Endodermal cell (in vitro differentiated cells): ENCODE measurements around the gene TXLNA. TPM values are rescaled to one million over a fixed set of nuclear protein-coding genes. Genes with fewer than 3 reads are reported as not detected.
A peak's percentile ranks its signal among the peaks of the same experiment; 100 is the strongest.

Experiments used
- DNase-seq: peaks from one replicate; pipeline ENCODE4 v3.0.0-alpha.2; 2017
- H3K27ac ChIP-seq: 2 replicates; pipeline ENCODE4 v1.5.1; 2013; ENCODE audit warnings: mild to moderate bottlenecking, low read depth, low read length, moderate library complexity
- H3K27me3 ChIP-seq: 2 replicates; pipeline ENCODE4 v1.6.1; 2013; ENCODE audit warnings: mild to moderate bottlenecking, low read length, moderate library complexity; ENCODE audit not compliant: insufficient read depth, control insufficient read depth, poor library complexity, severe bottlenecking
- H3K36me3 ChIP-seq: 2 replicates; pipeline ENCODE4 v1.7.0; 2013; ENCODE audit warnings: mild to moderate bottlenecking, low read length, moderate library complexity; ENCODE audit not compliant: control insufficient read depth, insufficient read depth
- H3K4me1 ChIP-seq: one replicate; pipeline ENCODE4 v1.7.0; 2013; ENCODE audit warnings: low read length; ENCODE audit not compliant: control insufficient read depth, insufficient read depth
- H3K4me3 ChIP-seq: 2 replicates; pipeline ENCODE4 v1.5.1; 2013; ENCODE audit warnings: mild to moderate bottlenecking, low read length, moderate library complexity
- H3K9ac ChIP-seq: 2 replicates; pipeline ENCODE4 v1.6.1; 2013; ENCODE audit warnings: mild to moderate bottlenecking, low read length, moderate library complexity; ENCODE audit not compliant: poor library complexity, severe bottlenecking; ENCODE audit errors: extremely low read depth
- H3K9me3 ChIP-seq: 2 replicates; pipeline ENCODE4 v1.6.1; 2013; ENCODE audit warnings: mild to moderate bottlenecking, low read length, moderate library complexity; ENCODE audit not compliant: control insufficient read depth
- H3K27ac Mint-ChIP-seq: 2 replicates; pipeline ENCODE4 v1.8.0; 2020; ENCODE audit warnings: mixed read lengths
- H3K27me3 Mint-ChIP-seq: 2 replicates; pipeline ENCODE4 v1.8.0; 2021; ENCODE audit warnings: mild to moderate bottlenecking, mixed read lengths; ENCODE audit not compliant: insufficient read depth
- H3K36me3 Mint-ChIP-seq: 2 replicates; pipeline ENCODE4 v1.8.0; 2020; ENCODE audit warnings: low read depth, mixed read lengths
- H3K4me1 Mint-ChIP-seq: 2 replicates; pipeline ENCODE4 v1.8.0; 2020; ENCODE audit warnings: mixed read lengths
- H3K4me3 Mint-ChIP-seq: 2 replicates; pipeline ENCODE4 v1.8.0; 2020; ENCODE audit warnings: mild to moderate bottlenecking, moderate library complexity, mixed read lengths
- H3K9me3 Mint-ChIP-seq: 2 replicates; pipeline ENCODE4 v1.8.0; 2020; ENCODE audit warnings: mild to moderate bottlenecking, mixed read lengths
- WGBS, 2 experiments: methylation state at CpG; one replicate each; pipeline versions ENCODE4 v1.1.5 to v1.1.7; 2013; ENCODE audit warnings: missing lambda C conversion rate in 2 of 2, mixed read lengths in 1 of 2; ENCODE audit not compliant: insufficient coverage in 1 of 2, insufficient read length in 1 of 2; 5-methylcytosine and 5-hydroxymethylcytosine counted together
- total RNA-seq, 2 donors: library from RNA; stranded (reverse); fragmentation: NEBNext Ultra II Directional in 1 of 2; extraction: Animal tissue kit (Norgen Biotek cat#: 25700) in 1 of 2; gene quantifications; 2 replicates in 1 of 2; 3 replicates in 1 of 2; pipeline ENCODE4 v1.2.1, GENCODE V29; 2021
- TF ChIP-seq, protein P1 (sequence below): fragments of 200-600 bp; sonication (generic); conservative IDR thresholded peaks from 2 replicates; pipeline ENCODE4 v1.5.0; 2021; ENCODE audit warnings: antibody characterized with exemption, mild to moderate bottlenecking

Gene TXLNA
- total RNA-seq, 2 donors from 2014 or later = 38.3 to 39.4 TPM

DNA sequence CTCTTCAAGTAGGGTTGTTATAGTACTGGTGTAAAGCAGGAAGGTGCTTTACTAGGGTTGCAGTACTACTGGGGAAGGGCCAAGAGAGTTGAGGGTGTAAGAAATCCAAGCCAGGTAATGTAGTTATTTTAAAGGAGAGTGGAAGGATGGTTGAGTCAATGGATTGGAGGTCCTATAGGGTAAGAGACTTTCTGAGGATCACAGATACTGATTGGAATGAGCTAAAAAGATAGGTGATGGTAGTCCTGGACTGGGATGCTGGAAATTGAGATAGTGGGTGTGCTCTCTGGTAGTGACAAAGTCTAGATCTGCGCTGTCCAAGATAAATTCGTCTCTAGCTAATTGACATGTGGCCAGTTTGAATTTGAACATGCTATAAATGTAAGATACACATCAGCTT, 7.0 kb downstream of the TXLNA start:
- Mint-ChIP-seq H3K9me3 (no peaks in the 10 kb centered on the region), H3K4me3 (no peak overlapping the region), H3K36me3 (peaks cover 76% of the 10 kb centered on the region), H3K27me3 (no peaks in the 10 kb centered on the region), H3K4me1 (peaks cover 1% of the 10 kb centered on the region), H3K27ac (no peak overlapping the region)
- DNase-seq = no peak
- no peaks in the 10 kb centered on the region for H3K27me3 ChIP-seq
- 85 to 100% methylated on average over 1 to 2 of the region's 2 CpGs for WGBS, 2 experiments
- no peak overlapping the region for H3K9ac ChIP-seq
- H3K36me3 ChIP-seq = peaks cover 90% of the 10 kb centered on the region
- no peak overlapping the region for H3K4me3 ChIP-seq
- H3K27ac ChIP-seq = no peak overlapping the region
- TF ChIP-seq, protein P1, sequence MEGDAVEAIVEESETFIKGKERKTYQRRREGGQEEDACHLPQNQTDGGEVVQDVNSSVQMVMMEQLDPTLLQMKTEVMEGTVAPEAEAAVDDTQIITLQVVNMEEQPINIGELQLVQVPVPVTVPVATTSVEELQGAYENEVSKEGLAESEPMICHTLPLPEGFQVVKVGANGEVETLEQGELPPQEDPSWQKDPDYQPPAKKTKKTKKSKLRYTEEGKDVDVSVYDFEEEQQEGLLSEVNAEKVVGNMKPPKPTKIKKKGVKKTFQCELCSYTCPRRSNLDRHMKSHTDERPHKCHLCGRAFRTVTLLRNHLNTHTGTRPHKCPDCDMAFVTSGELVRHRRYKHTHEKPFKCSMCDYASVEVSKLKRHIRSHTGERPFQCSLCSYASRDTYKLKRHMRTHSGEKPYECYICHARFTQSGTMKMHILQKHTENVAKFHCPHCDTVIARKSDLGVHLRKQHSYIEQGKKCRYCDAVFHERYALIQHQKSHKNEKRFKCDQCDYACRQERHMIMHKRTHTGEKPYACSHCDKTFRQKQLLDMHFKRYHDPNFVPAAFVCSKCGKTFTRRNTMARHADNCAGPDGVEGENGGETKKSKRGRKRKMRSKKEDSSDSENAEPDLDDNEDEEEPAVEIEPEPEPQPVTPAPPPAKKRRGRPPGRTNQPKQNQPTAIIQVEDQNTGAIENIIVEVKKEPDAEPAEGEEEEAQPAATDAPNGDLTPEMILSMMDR = no peak
- no peaks in the 10 kb centered on the region for H3K9me3 ChIP-seq
- H3K4me1 ChIP-seq = no peaks in the 10 kb centered on the region

DNA sequence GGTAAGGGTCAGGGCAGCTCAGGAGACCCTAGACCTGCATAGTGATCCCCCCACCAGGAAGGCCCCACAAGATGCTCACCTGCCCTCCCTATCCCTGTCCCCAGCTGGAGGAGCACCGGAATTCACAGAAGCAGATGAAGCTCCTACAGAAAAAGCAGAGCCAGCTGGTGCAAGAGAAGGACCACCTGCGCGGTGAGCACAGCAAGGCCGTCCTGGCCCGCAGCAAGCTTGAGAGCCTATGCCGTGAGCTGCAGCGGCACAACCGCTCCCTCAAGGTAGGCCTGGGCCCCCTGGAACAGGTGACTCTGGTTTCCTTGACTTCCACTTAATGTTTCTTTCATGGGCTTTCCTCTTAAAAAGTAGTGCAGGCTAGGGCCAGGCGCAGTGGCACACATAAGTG, 8.4 kb downstream of the TXLNA start:
- DNase-seq = no peak
- no peaks in the 10 kb centered on the region for H3K4me1 Mint-ChIP-seq
- 91 to 95% methylated on average over 7 to 9 of the region's 9 CpGs for WGBS, 2 experiments
- H3K36me3 Mint-ChIP-seq = peaks cover 79% of the 10 kb centered on the region
- Histone ChIP-seq H3K4me1 (no peaks in the 10 kb centered on the region), H3K4me3 (no peak overlapping the region), H3K27ac (no peak overlapping the region), H3K9ac (no peak overlapping the region), H3K36me3 (peaks cover 90% of the 10 kb centered on the region), H3K9me3 (no peaks in the 10 kb centered on the region), H3K27me3 (no peaks in the 10 kb centered on the region)
- no peak overlapping the region for H3K4me3 Mint-ChIP-seq
- H3K27me3 Mint-ChIP-seq = no peaks in the 10 kb centered on the region
- TF ChIP-seq, protein P1 = no peak
- H3K9me3 Mint-ChIP-seq = no peaks in the 10 kb centered on the region
- H3K27ac Mint-ChIP-seq = no peak overlapping the region

DNA sequence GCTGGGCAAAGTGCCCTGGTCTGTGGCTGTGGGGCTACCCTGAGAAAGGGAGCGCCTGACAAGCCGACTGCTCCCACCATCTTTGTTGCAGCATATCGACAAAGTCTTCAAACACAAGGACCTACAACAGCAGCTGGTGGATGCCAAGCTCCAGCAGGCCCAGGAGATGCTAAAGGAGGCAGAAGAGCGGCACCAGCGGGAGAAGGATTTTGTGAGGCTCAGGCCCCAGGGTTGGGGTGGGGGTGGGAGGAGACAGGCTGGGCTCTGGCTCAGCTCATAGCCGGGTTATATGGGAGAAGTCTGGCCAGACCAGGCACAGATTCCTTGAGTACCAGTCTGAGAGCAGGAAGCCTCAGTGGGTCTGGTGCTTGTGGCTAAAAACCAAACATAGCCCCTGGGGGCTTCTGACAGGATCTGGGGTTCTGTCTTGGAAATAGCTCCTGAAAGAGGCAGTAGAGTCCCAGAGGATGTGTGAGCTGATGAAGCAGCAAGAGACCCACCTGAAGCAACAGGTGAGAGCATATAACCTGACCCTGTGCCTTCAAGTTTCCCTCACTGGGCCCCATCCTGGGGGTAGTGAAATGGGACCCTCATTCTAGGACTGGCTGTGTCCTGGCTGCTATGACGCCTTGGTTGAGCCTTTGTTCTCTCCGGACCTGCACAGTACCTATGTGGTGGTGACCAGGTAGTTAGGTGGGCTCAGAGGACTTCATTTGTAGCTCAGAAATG, 12.9 kb downstream of the TXLNA start:
- Histone ChIP-seq H3K27ac (no peak overlapping the region), H3K4me1 (no peaks in the 10 kb centered on the region), H3K9me3 (no peaks in the 10 kb centered on the region), H3K27me3 (no peaks in the 10 kb centered on the region), H3K36me3 (peaks cover 96% of the 10 kb centered on the region), H3K4me3 (no peak overlapping the region), H3K9ac (no peak overlapping the region)
- H3K27ac Mint-ChIP-seq = peak overlapping the region; percentile 8
- TF ChIP-seq, protein P1 = no peak
- H3K4me3 Mint-ChIP-seq = no peak overlapping the region
- H3K27me3 Mint-ChIP-seq = no peaks in the 10 kb centered on the region
- H3K9me3 Mint-ChIP-seq = no peaks in the 10 kb centered on the region
- no peak for DNase-seq
- peaks cover 95% of the 10 kb centered on the region for H3K36me3 Mint-ChIP-seq
- no peaks in the 10 kb centered on the region for H3K4me1 Mint-ChIP-seq
- 94 to 97% methylated on average over 5 to 8 of the region's 8 CpGs for WGBS, 2 experiments
